K562 (cell line): ENCODE data around the gene HBG1. TPM values are rescaled to one million over a fixed set of nuclear protein-coding genes. Genes with fewer than 3 reads are reported as not detected.
A peak's percentile ranks its signal among the peaks of the same experiment; 100 is the strongest.

Experiments used
- ASH1L ChIP-seq: fragments of 450-650 bp; IDR thresholded peaks from 2 replicates; pipeline ENCODE4 v1.6.1; 2018; ENCODE audit warnings: borderline replicate concordance, mild to moderate bottlenecking, low read depth; ENCODE audit not compliant: partially characterized antibody
- CHD4 ChIP-seq: fragments of 200-600 bp; sonication (generic); IDR thresholded peaks from 3 replicates; pipeline ENCODE4 v1.6.1; 2012; ENCODE audit warnings: low read depth, mild to moderate bottlenecking, mixed read lengths, low read length, inconsistent platforms; ENCODE audit not compliant: insufficient read depth, insufficient replicate concordance, poor library complexity, severe bottlenecking
- FOXP4 ChIP-seq: sonication (generic); formaldehyde crosslinking; IDR thresholded peaks from 2 replicates; pipeline ENCODE4 v1.8.0; 2022; ENCODE audit warnings: mild to moderate bottlenecking, missing genetic modification reagents, borderline replicate concordance
- GATAD2A ChIP-seq: fragments of 450-650 bp; IDR thresholded peaks from 2 replicates; pipeline ENCODE4 v1.6.1; 2017
- HEY1 ChIP-seq: fragments of 250-450 bp; sonication (Bioruptor Pico); IDR thresholded peaks from 2 replicates; pipeline ENCODE4 v1.5.0; 2020; ENCODE audit warnings: mild to moderate bottlenecking, moderate library complexity, borderline replicate concordance
- MECOM ChIP-seq: fragments of 250-450 bp; sonication (Bioruptor Pico); IDR thresholded peaks from 2 replicates; pipeline ENCODE4 v1.8.0; 2022; ENCODE audit warnings: inconsistent platforms
- MLLT1 ChIP-seq, 2 experiments: fragments of 450-650 bp; IDR thresholded peaks; 2 replicates each; pipeline ENCODE4 v1.6.1; 2016
- MXD1 ChIP-seq: fragments of 250-450 bp; sonication (Bioruptor Pico); IDR thresholded peaks from 2 replicates; pipeline ENCODE4 v1.8.0; 2021; ENCODE audit warnings: borderline replicate concordance, mild to moderate bottlenecking, moderate library complexity; ENCODE audit not compliant: poor library complexity, severe bottlenecking
- NFRKB ChIP-seq: fragments of 450-650 bp; IDR thresholded peaks from 2 replicates; pipeline ENCODE4 v1.6.1; 2016; ENCODE audit warnings: low read depth
- PKNOX1 ChIP-seq: fragments of 450-650 bp; IDR thresholded peaks from 2 replicates; pipeline ENCODE4 v1.6.1; 2016
- SMC3 ChIP-seq: conservative IDR thresholded peaks from 2 replicates; pipeline ENCODE4 v1.6.1; 2011; ENCODE audit warnings: low read depth, low read length, improper control_type of control experiment; ENCODE audit not compliant: insufficient read depth
- STAG1 ChIP-seq: sonication (generic); formaldehyde crosslinking; IDR thresholded peaks from 2 replicates; pipeline ENCODE4 v1.5.0; 2020; ENCODE audit warnings: missing genetic modification reagents, borderline replicate concordance
- ZBTB33 ChIP-seq: sonication (generic); formaldehyde crosslinking; IDR thresholded peaks from 2 replicates; pipeline ENCODE4 v1.8.1; 2023; ENCODE audit warnings: mild to moderate bottlenecking, missing genetic modification reagents
- ZKSCAN8 ChIP-seq: fragments of 200-800 bp; sonication (Bioruptor generic); IDR thresholded peaks from 2 replicates; pipeline ENCODE4 v1.6.1; 2016; ENCODE audit warnings: missing genetic modification characterization, missing compliant biosample characterization
- ZNF668 ChIP-seq: fragments of 250-450 bp; sonication (Bioruptor Pico); IDR thresholded peaks from 2 replicates; pipeline ENCODE4 v1.8.0; 2022; ENCODE audit warnings: mild to moderate bottlenecking, inconsistent platforms
- ZNF785 ChIP-seq: fragments of 250-450 bp; sonication (Bioruptor Pico); IDR thresholded peaks from 2 replicates; pipeline ENCODE4 v1.4.0; 2020; ENCODE audit warnings: mild to moderate bottlenecking
- polyA plus RNA-seq, 8 experiments: library from polyadenylated mRNA; depleted of rRNA in 4 of 8; stranded (reverse) in 5 of 8; unstranded in 3 of 8; fragments of >200 nt; fragmentation: Nextera tagmentation in 2 of 8; fragmentation: Illumina TruSeq in 1 of 8; extraction: Ambion mirVana in 2 of 8; extraction: Trizol in 1 of 8; gene quantifications; 2 replicates each; pipeline versions ENCODE4 v1.2.1 to v1.2.3, GENCODE V29; 2011 to 2014; ENCODE audit warnings: inconsistent platforms in 1 of 8, missing spikeins in 1 of 8
- total RNA-seq, 7 experiments: library from RNA; depleted of rRNA in 6 of 7; stranded (reverse); fragments of >200 nt in 6 of 7; fragmentation: Illumina TruSeq in 2 of 7; extraction: Trizol in 2 of 7; gene quantifications; 2 replicates each; pipeline versions ENCODE4 v1.2.1 to v1.2.3, GENCODE V29; 2011 to 2021; ENCODE audit warnings: low replicate concordance in 1 of 7

HBG1 gene
- total and polyA plus RNA-seq, 9 of the 15 experiments (the other 6 are each of a cell fraction or from before 2014, with no cell fraction given): 1,066 to 16,338 (median 4,898) TPM

- TF ChIP-seq MLLT1 (IDR thresholded peaks at IDR 0.05) (peak; percentile 89 to 91), ZNF668 (CRISPR knock-in tag) (no peak), GATAD2A (peak; percentile 59; the same call in 1 of the 2 replicates), ZNF785 (CRISPR knock-in tag) (no peak), ZKSCAN8 (CRISPR knock-in tag) (no peak), SMC3 (no peak), STAG1 (CRISPR knock-in tag) (no peak), ASH1L (peak; percentile 36), MECOM (CRISPR knock-in tag) (no peak), FOXP4 (CRISPR knock-in tag) (no peak), CHD4 (no peak), ZBTB33 (CRISPR knock-in tag) (no peak), NFRKB (0 out of 2 replicates have a peak, but pooled peaks have one; percentile 60), HEY1 (CRISPR knock-in tag) (no peak), PKNOX1 (peak; percentile 54), MXD1 (CRISPR knock-in tag) (no peak)
These were observed 14.1 kb downstream of the HBG1 start (continued) for GRCh38 chr11:5235364-5236095.
